Measurements from ENCODE around the gene LATS1.
"Not testable (repeated sequence)": the region's sequence is repeated elsewhere in the genome, so short reads cannot be mapped to it uniquely, and the experiment has no call there.

The LATS1 gene

DNA sequence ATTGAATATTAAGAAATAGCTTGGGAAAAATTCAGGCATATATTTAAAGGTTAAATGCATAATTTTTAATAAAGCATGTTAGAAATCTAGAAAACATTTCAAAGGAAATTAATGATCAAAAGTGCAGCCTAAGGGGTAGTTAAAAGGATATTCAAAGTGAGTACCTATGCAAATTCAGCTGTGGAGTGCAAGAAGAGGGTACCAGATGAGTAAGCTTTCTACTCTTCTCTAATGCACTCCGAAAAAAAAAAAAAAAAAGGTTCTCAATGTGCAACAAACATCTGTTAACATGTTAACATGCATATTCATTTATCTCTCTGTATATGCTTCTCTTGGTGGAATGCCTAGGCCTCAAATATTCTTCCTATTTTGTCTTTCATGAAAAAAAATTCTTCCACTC lies 37.4 kb downstream of the LATS1 start:
- no peak for DNase-seq

DNA sequence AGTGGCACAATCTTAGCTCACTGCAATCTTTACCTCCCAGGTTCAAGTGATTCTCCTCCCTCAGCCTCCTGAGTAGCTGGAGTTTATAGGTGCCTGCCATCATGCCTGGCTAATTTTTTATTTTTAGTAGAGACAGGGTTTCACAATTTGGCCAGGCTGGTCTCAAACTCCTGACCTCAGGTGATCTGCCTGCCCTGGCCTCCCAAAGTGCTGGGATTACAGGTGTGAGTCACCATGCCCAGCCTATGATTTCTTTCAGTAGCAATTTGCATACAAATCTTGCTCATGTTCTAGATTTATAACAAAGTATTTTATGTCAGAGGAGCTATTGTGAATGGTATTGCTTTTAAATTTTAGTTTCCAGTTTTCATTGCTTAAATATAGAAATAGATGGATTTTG lies 45.6 kb downstream of the LATS1 start:
- DNase-seq = not testable (repeated sequence)

DNA sequence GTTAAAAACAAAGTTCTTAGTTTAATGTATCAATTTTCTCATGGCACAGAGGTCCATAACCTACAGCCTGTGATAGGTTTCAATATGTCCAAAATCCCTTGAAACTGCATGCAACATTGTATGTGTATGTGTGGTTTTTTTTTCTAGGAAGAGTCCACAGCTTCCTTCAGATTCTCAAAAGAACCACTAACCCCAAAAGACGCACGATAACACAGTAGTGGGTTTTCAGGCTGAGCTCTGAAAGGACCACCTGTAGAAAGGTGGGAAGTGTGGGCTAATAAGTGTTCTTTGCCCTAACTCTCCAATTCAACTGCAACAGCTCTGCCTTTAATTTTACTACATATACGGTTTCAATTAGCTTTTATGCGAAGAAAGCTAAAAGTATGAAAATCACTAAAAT lies 57.9 kb downstream of the LATS1 start:
- DNase-seq = no peak

DNA sequence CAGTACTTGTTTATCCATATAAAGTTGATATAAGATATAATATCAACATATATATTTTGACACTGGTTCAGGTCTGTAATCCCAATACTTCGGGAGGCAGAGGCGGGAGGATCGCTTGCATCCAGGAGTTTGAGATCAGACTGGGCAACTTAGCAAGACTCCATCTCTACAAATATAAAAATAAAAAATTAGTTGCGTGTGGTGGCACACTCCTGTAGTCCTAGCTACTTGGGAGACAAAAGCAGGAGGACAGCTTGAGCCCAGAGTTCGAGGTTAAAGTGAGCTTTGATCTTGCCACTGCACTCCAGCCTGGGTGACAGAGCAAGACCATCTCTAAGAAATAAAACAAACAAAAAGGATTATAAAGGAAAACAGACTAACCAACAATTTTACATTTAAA lies 60.5 kb downstream of the LATS1 start:
- no peak for DNase-seq

DNA sequence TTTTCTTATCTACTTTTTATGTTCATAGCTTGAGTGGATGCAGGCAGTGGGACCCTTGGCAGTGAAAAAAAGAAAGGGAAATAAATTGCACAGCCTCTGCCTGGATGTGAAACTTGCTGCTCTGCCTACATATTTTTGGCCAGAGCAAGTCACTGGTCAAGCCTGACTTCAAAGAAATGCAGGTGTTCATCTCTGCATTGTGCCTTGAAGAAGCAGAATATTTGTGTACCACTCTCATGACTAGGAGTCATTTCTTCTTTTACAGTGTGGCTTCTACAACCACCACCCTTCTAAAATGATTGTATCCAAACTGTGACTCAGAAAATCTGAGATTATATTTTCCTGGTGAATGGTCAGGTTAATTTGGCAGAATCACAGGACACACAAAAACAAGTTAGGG lies 66.8 kb downstream of the LATS1 start:
- no peak for DNase-seq

DNA sequence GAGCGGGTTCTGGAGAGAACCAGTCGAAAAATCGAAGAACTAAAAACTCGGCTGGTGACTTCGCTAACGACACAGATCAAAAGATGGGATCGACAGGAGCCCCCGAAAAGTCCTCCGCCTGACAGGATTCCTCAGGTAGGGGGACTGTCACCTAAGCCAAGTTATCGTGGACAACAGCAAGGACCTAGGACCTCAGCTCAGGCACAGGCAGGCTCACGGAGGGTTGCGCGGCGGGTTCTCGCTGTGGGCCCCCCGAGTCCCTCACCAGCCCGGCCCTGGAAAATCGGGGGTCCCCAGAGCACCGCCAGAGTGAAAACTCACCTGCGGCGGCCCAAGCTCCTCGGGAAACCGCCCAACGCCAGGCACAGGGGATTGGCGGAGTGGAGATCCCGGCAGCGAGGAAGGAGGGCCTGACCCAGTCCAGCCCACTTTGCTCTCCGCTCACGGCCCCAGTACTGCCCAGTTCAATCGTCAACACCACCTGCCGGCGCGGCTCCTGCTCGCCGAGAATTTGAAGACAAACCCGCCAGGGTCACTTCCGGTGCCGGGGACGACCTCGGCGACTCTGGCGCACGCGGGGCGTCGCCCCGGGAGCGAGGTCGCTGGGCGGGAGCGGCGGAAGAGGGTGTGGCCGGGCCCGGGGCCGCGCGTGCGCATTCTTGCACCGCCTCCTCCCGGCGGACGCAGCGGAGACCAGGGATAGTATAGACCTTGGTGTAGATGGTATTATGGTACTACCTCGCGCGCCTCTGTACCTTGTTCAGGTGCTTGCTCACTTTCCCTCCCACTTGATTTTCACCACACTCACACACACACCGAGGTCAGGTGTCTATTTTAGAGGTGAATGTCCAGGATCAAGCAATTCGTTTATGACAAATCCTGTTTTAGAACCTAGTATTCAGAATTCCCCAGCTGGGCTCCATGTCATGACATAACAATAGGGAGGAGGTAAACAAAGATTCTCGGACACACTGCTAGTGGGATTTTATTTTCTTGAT lies 69.5 kb downstream of the LATS1 start, which contains the start of gene KATNA1:
KATNA1 (minus strand) TSS at position 567 of the 998 bp plus-strand sequence. CDS start 10,167 bp downstream, outside the sequence.
- peak; percentile 93 for DNase-seq

DNA sequence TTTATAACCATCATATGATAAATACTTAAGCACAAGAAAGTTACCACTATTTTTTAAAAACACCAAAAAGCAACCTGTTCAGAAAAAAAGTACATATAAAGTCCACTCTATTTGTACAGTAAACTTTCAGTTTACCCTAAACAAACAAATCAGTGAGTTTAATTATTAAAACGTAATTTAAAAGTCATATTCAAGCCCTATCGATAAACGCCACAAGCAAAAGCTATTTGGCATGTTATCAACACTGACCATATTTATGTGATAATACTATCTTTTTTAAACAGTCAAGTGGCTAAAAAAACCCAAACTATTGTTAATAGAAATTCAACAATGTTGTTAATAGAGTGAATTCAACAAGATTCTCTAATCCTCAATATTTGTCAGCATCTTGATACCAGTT lies 71.3 kb downstream of the LATS1 start:
- no peak for DNase-seq

DNA sequence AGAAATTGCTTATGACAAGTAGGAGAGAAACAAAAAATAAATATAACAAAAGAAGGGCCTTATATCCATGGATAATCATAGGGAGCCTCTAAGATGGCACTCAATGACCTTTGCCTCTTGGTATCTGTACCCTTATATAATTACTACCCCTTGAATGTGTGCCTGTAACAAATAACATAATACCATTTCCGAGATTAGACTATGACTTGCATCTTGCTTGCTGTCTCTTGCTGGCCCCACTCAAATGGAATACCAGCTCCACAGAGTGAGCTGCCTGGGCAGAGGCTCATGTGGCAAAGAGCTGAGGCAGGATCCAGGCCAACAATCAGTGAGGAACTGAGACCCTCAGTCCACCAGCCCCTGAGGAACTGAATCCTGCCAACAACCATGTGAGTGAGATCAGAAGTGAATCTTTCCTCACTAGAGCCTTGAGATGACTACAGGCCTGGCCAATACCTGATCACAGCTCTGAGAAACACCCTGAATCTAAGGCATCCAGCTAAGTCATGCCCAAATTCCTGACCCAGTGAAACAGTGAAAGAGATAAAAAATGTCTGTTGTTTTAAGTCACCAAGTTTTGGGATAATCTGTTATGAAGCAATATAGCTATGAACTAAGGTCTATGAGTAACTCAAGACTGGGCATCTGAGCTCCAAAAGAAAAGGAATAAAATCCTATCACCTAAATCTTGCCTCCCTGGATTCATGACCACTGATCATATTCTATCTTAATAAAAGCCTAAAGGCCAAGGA lies 74.9 kb downstream of the LATS1 start:
- DNase-seq = no peak

DNA sequence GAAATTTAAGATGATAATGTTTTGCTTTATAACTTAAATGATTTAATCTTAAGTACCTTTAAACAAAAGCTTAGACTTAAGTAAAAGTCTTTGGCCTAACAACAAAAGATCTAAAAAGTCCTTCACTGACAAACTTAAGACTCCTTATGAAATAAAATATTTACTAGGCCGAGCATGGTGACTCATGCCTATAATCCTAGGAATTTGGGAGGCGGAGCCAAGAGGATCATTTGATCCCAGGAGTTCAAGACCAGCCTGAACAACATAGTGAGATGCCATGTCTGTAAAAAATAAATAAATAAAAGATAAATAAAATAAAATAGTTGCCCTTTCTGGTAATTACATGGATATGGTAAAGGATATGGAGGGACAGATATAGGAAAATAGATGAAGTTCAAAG lies 81.8 kb downstream of the LATS1 start:
- no peak for DNase-seq

DNA sequence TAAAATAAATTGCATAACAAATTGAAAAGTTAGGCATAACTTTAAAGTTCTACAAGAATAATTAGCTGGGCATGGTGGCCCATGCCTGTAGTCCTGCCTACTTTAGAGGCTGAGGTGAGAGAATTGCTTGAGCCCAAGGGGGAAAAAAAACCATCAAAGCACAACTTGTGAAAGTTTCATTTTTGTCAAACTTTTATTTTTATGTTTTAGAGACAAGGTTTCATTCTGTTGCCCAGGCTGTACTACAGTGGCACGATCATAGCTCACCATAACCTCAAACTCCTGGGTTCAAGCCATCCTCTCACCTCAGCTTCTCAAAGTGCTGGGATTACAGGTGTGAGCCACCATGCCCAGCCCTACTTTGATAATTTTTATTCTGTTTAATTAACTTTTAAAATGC lies 83.6 kb downstream of the LATS1 start:
- DNase-seq = no peak

DNA sequence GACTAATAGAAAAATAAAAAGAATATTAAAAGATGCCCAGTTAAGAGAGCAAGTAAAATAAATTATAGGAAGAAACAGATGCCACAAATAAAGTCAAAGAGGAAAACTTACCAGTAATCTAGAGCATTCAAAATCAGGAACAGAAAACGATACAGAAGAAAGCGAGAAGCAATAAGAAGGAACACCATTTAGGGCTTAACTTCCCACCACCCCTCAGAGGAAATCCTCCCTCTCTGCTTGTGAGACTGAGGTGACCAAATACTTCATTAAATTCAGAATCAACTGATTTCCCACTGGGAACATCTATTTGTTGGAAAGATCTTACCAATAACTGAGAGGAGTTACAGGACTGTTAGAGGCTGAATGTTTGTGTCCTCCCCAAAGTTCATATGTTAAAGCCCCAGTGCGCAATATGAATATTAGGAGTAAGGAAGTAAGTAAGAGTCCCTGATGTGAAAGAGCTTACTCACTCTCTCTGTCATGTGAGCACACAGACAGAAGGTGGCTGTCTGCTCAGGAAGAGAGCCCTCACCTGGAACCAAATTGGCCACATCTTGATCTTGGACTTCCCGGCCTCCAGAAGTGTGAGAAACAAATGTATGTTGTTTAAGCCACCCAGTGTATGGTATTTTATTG lies 88.9 kb downstream of the LATS1 start:
- DNase-seq = no peak

DNA sequence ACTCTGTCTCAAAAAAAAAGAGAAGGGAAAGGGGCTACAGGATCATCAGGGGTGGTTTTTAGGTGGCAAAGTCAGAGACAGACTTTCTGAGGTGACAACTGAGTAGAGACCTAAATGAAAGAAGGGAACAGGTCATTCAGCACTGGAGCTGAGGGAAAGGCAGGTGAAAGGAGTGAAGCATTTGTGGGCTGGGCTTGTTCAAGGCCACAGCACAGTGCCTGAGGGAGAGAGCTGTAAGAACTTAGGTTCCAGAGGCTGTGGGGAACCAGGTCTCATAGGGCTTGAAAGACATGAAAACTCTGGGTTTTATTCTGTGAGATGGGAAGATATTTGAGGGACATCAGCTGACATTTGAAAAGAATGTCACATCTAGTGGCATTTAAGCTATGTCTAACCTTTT lies 90.2 kb downstream of the LATS1 start:
- DNase-seq = no peak

DNA sequence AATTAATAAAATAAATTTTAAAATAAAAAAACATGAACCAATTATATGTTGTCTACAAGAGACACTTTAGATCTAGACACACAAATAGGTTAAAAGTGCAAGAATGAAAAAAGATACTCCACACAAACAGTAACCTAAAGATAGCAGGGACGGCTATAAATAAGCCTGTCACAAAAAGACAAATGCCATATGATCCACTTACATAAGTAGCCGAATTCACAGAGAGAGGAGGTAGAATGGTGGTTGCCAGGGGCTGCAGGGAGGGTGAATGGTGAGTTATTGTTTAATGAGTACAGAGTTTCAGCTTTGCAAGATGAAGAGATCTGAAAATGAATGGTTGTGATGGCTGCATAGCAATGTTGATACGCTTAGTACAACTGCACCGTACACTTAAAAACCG lies 102.1 kb downstream of the LATS1 start:
- no peak for DNase-seq

DNA sequence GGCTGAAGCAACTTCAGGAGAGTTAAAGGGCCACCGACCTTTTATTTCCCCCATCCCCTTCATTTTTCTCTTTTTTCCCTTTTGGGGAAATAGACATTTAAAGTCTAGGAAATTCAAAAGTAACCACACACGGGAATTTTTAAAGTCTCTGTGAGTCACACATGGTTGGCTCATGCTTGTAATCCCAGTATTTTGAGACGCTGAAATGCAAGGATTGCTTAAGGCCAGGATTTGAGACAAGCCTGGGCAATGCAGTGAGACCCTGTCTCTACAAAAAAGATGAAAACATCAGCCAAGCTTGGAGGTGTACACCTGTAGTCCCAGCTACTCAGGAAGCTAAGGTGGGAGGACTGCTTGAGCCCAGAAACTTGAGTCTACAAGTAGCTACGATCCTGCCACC lies 103.6 kb downstream of the LATS1 start:
- DNase-seq = no peak

DNA sequence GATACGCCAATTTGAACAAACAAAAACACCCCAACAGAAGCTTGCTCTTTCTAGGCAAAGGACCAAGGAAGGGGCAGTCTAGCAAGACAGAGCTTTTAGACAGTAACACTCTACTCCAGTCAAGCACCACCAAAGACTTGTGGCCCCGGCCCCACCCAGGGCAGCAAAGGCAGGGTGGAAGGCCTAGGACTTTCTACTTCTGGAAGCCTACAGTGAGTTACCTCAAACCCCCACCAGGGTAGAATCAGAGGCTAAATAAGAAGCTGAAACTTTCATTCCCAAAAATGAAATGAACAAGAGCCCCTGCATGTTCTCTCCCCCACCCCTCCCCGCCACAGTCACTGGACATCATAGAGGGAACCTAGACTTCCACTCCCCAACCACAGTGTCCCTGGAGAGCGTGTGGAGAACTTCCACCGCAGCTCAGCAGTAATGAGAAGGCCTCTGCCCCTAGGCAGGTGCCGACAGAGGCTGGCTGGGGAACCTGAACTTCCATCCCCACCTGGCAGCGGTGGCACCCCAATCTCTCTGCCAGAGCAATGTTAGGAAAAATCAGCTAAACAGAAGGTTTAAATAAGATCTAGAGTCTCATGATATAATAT lies 109.4 kb downstream of the LATS1 start:
- no peak for DNase-seq

Measured in right kidney (tissue), 1 donor.